K562 (cell line): ENCODE measurements around the gene TARBP1. TPM values are rescaled to one million over a fixed set of nuclear protein-coding genes. Genes with fewer than 3 reads are reported as not detected.

Experiments
- GABPB2 ChIP-seq: fragments of 250-450 bp; sonication (Bioruptor Pico); conservative IDR thresholded peaks from 2 replicates; pipeline ENCODE4 v1.5.1; 2021; ENCODE audit warnings: mild to moderate bottlenecking
- KAT7 ChIP-seq: sonication (generic); formaldehyde crosslinking; IDR thresholded peaks from 2 replicates; pipeline ENCODE4 v1.8.0; 2022; ENCODE audit warnings: missing genetic modification reagents, mild to moderate bottlenecking, borderline replicate concordance
- POLR3A ChIP-seq: IDR thresholded peaks from 2 replicates; pipeline ENCODE4 v1.6.1; 2011; ENCODE audit warnings: borderline replicate concordance, mild to moderate bottlenecking, moderate library complexity; ENCODE audit not compliant: insufficient read length, insufficient read depth; ENCODE audit errors: extremely low read depth
- TEAD4 ChIP-seq, 2 experiments: sonication (generic) in 1 of 2; formaldehyde crosslinking in 1 of 2; IDR thresholded peaks; 2 replicates each; pipeline versions ENCODE4 v1.6.1 to v1.8.0; 2012 to 2022; ENCODE audit warnings: borderline replicate concordance in 1 of 2, inconsistent platforms in 1 of 2, low read length in 1 of 2, mild to moderate bottlenecking in 1 of 2, missing genetic modification reagents in 1 of 2
- XRCC3 ChIP-seq: fragments of 450-650 bp; IDR thresholded peaks from 2 replicates; pipeline ENCODE4 v1.6.1; 2017; ENCODE audit warnings: mild to moderate bottlenecking, moderate library complexity
- XRCC5 ChIP-seq: fragments of 200-400 bp; formaldehyde crosslinking; IDR thresholded peaks from 2 replicates; pipeline ENCODE4 v1.6.1; 2017; ENCODE audit warnings: low read depth, mild to moderate bottlenecking, low read length
- ZBTB1 ChIP-seq: sonication (generic); formaldehyde crosslinking; IDR thresholded peaks from 2 replicates; pipeline ENCODE4 v1.8.1; 2023; ENCODE audit warnings: missing genetic modification reagents, low read depth, mild to moderate bottlenecking, borderline replicate concordance
- ZNF140 ChIP-seq: fragments of 250-450 bp; sonication (Bioruptor Pico); IDR thresholded peaks from 2 replicates; pipeline ENCODE4 v1.8.0; 2021; ENCODE audit warnings: moderate library complexity, mild to moderate bottlenecking, inconsistent platforms
- ZNF165 ChIP-seq: fragments of 250-450 bp; sonication (Bioruptor Pico); IDR thresholded peaks from 2 replicates; pipeline ENCODE4 v1.4.0; 2020; ENCODE audit warnings: borderline replicate concordance
- ZNF175 ChIP-seq: fragments of 200-800 bp; sonication (Bioruptor generic); IDR thresholded peaks from 2 replicates; pipeline ENCODE4 v1.6.1; 2016; ENCODE audit warnings: low read depth, mild to moderate bottlenecking, missing genetic modification characterization, missing compliant biosample characterization
- polyA plus RNA-seq, 8 experiments: library from polyadenylated mRNA; depleted of rRNA in 4 of 8; stranded (reverse) in 5 of 8; unstranded in 3 of 8; fragments of >200 nt; fragmentation: Nextera tagmentation in 2 of 8; fragmentation: Illumina TruSeq in 1 of 8; extraction: Ambion mirVana in 2 of 8; extraction: Trizol in 1 of 8; gene quantifications; 2 replicates each; pipeline versions ENCODE4 v1.2.1 to v1.2.3, GENCODE V29; 2011 to 2014; ENCODE audit warnings: inconsistent platforms in 1 of 8, missing spikeins in 1 of 8
- total RNA-seq, 7 experiments: library from RNA; depleted of rRNA in 6 of 7; stranded (reverse); fragments of >200 nt in 6 of 7; fragmentation: Illumina TruSeq in 2 of 7; extraction: Trizol in 2 of 7; gene quantifications; 2 replicates each; pipeline versions ENCODE4 v1.2.1 to v1.2.3, GENCODE V29; 2011 to 2021; ENCODE audit warnings: low replicate concordance in 1 of 7
- TF ChIP-seq, protein P1 (sequence below), 2 experiments: fragments of 450-650 bp in 1 of 2; IDR thresholded peaks; 2 replicates each; pipeline ENCODE4 v1.6.1; 2011 to 2017; ENCODE audit warnings: low read depth in 2 of 2, antibody characterized with exemption in 1 of 2, borderline replicate concordance in 1 of 2, low read length in 1 of 2, mild to moderate bottlenecking in 1 of 2, mixed read lengths in 1 of 2; ENCODE audit not compliant: control insufficient read depth in 1 of 2
- TF ChIP-seq, protein P2 (sequence below): sonication (generic); formaldehyde crosslinking; IDR thresholded peaks from 2 replicates; pipeline ENCODE4 v1.8.1; 2022; ENCODE audit warnings: missing genetic modification reagents
- TF ChIP-seq, protein P3 (sequence below): IDR thresholded peaks from 2 replicates; pipeline ENCODE4 v1.6.1; 2012; ENCODE audit warnings: low read depth, low read length, improper control_type of control experiment, borderline replicate concordance
- TF ChIP-seq, protein P4 (sequence below), 3 experiments: fragments of 200-800 bp in 1 of 3; sonication (Bioruptor generic) in 1 of 3; sonication (generic) in 1 of 3; formaldehyde crosslinking in 1 of 3; IDR thresholded peaks; 2 replicates each; pipeline versions ENCODE4 v1.6.1 to v1.8.0; 2016 to 2022; ENCODE audit warnings: mild to moderate bottlenecking in 2 of 3, missing compliant biosample characterization in 2 of 3, missing genetic modification characterization in 2 of 3, missing genetic modification reagents in 1 of 3

TARBP1 gene
- total and polyA plus RNA-seq, 9 of the 15 experiments (the other 6 are each of a cell fraction or from before 2014, with no cell fraction given), result 8.8 to 48.0 (median 22.9) TPM

DNA sequence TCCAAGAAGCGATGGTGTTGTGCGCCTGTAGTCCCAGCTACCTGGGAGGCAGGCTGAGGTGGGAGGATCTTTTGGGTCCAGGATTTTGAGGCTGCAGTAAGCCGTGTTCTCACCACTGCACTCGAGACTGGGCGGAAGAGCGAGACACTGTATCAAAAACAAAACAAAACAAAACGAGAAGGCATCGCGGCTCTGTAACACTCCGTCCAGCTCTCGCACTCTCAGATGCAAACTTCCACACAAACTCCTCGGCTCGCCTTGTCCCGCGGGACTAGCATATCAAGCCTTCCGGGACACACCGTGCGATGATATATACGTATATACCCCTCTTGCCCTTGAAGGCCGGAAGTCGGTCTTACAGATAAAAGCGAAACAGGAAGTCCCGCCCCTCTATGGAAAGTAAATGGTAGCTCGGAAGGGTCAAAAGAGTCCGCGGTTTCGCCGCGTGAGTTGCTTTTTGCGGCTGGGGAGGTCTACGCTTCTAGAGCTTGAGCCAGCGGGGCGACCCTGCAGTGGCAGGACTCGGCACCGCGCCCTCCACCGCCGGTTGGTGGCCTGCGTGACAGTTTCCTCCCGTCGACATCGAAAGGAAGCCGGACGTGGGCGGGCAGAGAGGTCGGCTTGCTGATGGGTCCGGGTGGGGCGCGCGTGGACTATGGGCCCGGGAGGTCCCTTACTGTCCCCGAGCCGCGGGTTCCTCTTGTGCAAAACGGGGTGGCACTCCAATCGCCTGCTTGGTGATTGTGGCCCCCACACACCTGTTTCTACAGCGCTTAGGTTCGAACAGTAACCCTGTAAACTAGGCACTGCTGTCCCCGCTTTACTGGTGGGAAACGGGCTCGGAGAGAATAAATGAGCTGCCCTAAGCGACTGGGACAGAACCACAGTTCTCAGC lies 105.7 kb downstream of the TARBP1 start, which contains the start of gene COA6 (continued):
- TF ChIP-seq, protein P1, sequence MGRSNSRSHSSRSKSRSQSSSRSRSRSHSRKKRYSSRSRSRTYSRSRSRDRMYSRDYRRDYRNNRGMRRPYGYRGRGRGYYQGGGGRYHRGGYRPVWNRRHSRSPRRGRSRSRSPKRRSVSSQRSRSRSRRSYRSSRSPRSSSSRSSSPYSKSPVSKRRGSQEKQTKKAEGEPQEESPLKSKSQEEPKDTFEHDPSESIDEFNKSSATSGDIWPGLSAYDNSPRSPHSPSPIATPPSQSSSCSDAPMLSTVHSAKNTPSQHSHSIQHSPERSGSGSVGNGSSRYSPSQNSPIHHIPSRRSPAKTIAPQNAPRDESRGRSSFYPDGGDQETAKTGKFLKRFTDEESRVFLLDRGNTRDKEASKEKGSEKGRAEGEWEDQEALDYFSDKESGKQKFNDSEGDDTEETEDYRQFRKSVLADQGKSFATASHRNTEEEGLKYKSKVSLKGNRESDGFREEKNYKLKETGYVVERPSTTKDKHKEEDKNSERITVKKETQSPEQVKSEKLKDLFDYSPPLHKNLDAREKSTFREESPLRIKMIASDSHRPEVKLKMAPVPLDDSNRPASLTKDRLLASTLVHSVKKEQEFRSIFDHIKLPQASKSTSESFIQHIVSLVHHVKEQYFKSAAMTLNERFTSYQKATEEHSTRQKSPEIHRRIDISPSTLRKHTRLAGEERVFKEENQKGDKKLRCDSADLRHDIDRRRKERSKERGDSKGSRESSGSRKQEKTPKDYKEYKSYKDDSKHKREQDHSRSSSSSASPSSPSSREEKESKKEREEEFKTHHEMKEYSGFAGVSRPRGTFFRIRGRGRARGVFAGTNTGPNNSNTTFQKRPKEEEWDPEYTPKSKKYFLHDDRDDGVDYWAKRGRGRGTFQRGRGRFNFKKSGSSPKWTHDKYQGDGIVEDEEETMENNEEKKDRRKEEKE (IDR thresholded peaks at IDR 0.05; ENCODE audit: borderline replicate concordance in 1 of 2, control insufficient read depth in 1 of 2, low read depth in 2 of 2, low read length in 1 of 2), result peak in 1 of 2 experiments; percentile 78; a peak in 1 of 4 replicates
- TF ChIP-seq KAT7 (peak; percentile 98; the same call in 1 of the 2 replicates), POLR3A (no peak), GABPB2 (CRISPR knock-in tag) (no peak), TEAD4 (IDR thresholded peaks at IDR 0.05; ENCODE audit: low read length) (peak; percentile 5; the same call in 1 of the 2 replicates), TEAD4 (CRISPR knock-in tag; IDR thresholded peaks at IDR 0.05; ENCODE audit: borderline replicate concordance) (no peak), XRCC5 (peak; percentile 44; the same call in 1 of the 2 replicates), XRCC3 (no peak), ZNF140 (no peak), ZNF165 (peak; percentile 44; the same call in 1 of the 2 replicates), ZBTB1 (CRISPR knock-in tag) (peak; percentile 64), ZNF175 (CRISPR knock-in tag) (peak; percentile 87)
- TF ChIP-seq, protein P2, sequence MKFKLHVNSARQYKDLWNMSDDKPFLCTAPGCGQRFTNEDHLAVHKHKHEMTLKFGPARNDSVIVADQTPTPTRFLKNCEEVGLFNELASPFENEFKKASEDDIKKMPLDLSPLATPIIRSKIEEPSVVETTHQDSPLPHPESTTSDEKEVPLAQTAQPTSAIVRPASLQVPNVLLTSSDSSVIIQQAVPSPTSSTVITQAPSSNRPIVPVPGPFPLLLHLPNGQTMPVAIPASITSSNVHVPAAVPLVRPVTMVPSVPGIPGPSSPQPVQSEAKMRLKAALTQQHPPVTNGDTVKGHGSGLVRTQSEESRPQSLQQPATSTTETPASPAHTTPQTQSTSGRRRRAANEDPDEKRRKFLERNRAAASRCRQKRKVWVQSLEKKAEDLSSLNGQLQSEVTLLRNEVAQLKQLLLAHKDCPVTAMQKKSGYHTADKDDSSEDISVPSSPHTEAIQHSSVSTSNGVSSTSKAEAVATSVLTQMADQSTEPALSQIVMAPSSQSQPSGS (CRISPR knock-in tag), result no peak
- TF ChIP-seq, protein P3, sequence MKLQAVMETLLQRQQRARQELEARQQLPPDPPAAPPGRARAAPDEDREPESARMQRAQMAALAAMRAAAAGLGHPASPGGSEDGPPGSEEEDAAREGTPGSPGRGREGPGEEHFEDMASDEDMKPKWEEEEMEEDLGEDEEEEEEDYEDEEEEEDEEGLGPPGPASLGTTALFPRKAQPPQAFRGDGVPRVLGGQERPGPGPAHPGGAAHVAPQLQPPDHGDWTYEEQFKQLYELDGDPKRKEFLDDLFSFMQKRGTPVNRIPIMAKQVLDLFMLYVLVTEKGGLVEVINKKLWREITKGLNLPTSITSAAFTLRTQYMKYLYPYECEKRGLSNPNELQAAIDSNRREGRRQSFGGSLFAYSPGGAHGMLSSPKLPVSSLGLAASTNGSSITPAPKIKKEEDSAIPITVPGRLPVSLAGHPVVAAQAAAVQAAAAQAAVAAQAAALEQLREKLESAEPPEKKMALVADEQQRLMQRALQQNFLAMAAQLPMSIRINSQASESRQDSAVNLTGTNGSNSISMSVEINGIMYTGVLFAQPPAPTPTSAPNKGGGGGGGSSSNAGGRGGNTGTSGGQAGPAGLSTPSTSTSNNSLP, result peak; percentile 53; the same call in 1 of the 2 replicates
- TF ChIP-seq, protein P4, sequence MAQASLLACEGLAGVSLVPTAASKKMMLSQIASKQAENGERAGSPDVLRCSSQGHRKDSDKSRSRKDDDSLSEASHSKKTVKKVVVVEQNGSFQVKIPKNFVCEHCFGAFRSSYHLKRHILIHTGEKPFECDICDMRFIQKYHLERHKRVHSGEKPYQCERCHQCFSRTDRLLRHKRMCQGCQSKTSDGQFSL (CRISPR knock-in tag; IDR thresholded peaks at IDR 0.05), result no peak
- TF ChIP-seq, protein P4 (tag; IDR thresholded peaks at IDR 0.05), result no peak
